Liver (tissue), 9 donors: ENCODE measurements around the gene ZC3H12C. TPM values are rescaled to one million over a fixed set of nuclear protein-coding genes. Genes with fewer than 3 reads are reported as not detected.

Experiments
- DNase-seq: peaks from one replicate; pipeline ENCODE4 v3.0.0-alpha.2; 2017; ENCODE audit warnings: low spot score
- H3K27ac ChIP-seq, 2 donors: one replicate each; pipeline ENCODE4 v1.7.0; 2013; ENCODE audit warnings: inconsistent platforms in 2 of 2, low read length in 2 of 2, control low read depth in 1 of 2, low read depth in 1 of 2, mild to moderate bottlenecking in 1 of 2
- H3K27me3 ChIP-seq, 4 donors: one replicate each; pipeline versions ENCODE4 v1.6.1 to v1.7.0; 2013; ENCODE audit warnings: low read length in 3 of 4, inconsistent platforms in 1 of 4, mild to moderate bottlenecking in 1 of 4, moderate library complexity in 1 of 4; ENCODE audit not compliant: control insufficient read depth in 4 of 4, insufficient read depth in 4 of 4
- H3K36me3 ChIP-seq, 4 donors: one replicate each; pipeline versions ENCODE4 v1.6.1 to v1.7.0; 2013; ENCODE audit warnings: low read length in 3 of 4, mild to moderate bottlenecking in 3 of 4, low read depth in 1 of 4, moderate library complexity in 1 of 4; ENCODE audit not compliant: control insufficient read depth in 4 of 4, insufficient read depth in 3 of 4
- H3K4me1 ChIP-seq, 4 donors: one replicate each; pipeline versions ENCODE4 v1.6.1 to v1.7.0; 2013; ENCODE audit warnings: low read length in 3 of 4, mild to moderate bottlenecking in 3 of 4, moderate library complexity in 1 of 4; ENCODE audit not compliant: control insufficient read depth in 4 of 4, insufficient read depth in 4 of 4
- H3K4me3 ChIP-seq, 3 donors: one replicate each; pipeline versions ENCODE4 v1.6.1 to v1.7.0; 2013; ENCODE audit warnings: low read length in 3 of 3, control low read depth in 1 of 3, low read depth in 1 of 3, mild to moderate bottlenecking in 1 of 3
- H3K9ac ChIP-seq, 2 donors: one replicate each; pipeline ENCODE4 v1.7.0; 2013; ENCODE audit warnings: low read length in 2 of 2, mild to moderate bottlenecking in 2 of 2, moderate library complexity in 2 of 2, control low read depth in 1 of 2, low read depth in 1 of 2
- H3K9me3 ChIP-seq, 4 donors: one replicate each; pipeline versions ENCODE4 v1.6.1 to v1.7.0; 2013; ENCODE audit warnings: low read length in 3 of 4; ENCODE audit not compliant: control insufficient read depth in 4 of 4
- EGR1 ChIP-seq, 2 donors: IDR thresholded peaks; 2 replicates each; pipeline ENCODE4 v1.6.1; 2016 to 2018; ENCODE audit warnings: antibody characterized with exemption in 2 of 2, low read depth in 2 of 2
- FOXA1 ChIP-seq: IDR thresholded peaks from 2 replicates; pipeline ENCODE4 v1.6.1; 2016; ENCODE audit warnings: antibody characterized with exemption
- FOXA2 ChIP-seq: IDR thresholded peaks from 2 replicates; pipeline ENCODE4 v1.6.1; 2016; ENCODE audit warnings: antibody characterized with exemption
- GABPA ChIP-seq, 2 donors: IDR thresholded peaks in 1 of 2; conservative IDR thresholded peaks in 1 of 2; 2 replicates each; pipeline ENCODE4 v1.6.1; 2016; ENCODE audit warnings: antibody characterized with exemption in 2 of 2, mild to moderate bottlenecking in 1 of 2, moderate library complexity in 1 of 2
- HNF4A ChIP-seq, 2 donors: conservative IDR thresholded peaks; 2 replicates each; pipeline ENCODE4 v1.6.1; 2016; ENCODE audit warnings: antibody characterized with exemption in 2 of 2, mild to moderate bottlenecking in 2 of 2
- HNF4G ChIP-seq: IDR thresholded peaks from 2 replicates; pipeline ENCODE4 v1.6.1; 2016; ENCODE audit warnings: antibody characterized with exemption
- JUND ChIP-seq, 2 donors: IDR thresholded peaks; 2 replicates each; pipeline ENCODE4 v1.6.1; 2016; ENCODE audit warnings: antibody characterized with exemption in 2 of 2
- NR2F2 ChIP-seq: IDR thresholded peaks from 2 replicates; pipeline ENCODE4 v1.6.1; 2016; ENCODE audit warnings: antibody characterized with exemption
- RAD21 ChIP-seq, 2 donors: IDR thresholded peaks; 2 replicates each; pipeline ENCODE4 v1.6.1; 2016; ENCODE audit warnings: antibody characterized with exemption in 2 of 2, mild to moderate bottlenecking in 2 of 2
- TAF1 ChIP-seq: conservative IDR thresholded peaks from 2 replicates; pipeline ENCODE4 v1.6.1; 2016; ENCODE audit warnings: antibody characterized with exemption, mild to moderate bottlenecking
- YY1 ChIP-seq: IDR thresholded peaks from 2 replicates; pipeline ENCODE4 v1.6.1; 2016; ENCODE audit warnings: antibody characterized with exemption, mild to moderate bottlenecking
- WGBS: extraction: QIAGEN DNeasy Blood & Tissue Kit; methylation state at CpG from one replicate; pipeline ENCODE4 v1.1.7; 2013; 5-methylcytosine and 5-hydroxymethylcytosine counted together
- polyA plus RNA-seq, 2 donors: library from polyadenylated mRNA; stranded (reverse) in 1 of 2; unstranded in 1 of 2; fragments of 200-250 nt in 1 of 2; fragments of >200 nt in 1 of 2; fragmentation: Nextera tagmentation in 1 of 2; extraction: Ambion mirVana in 1 of 2; gene quantifications; one replicate each; pipeline versions ENCODE4 v1.2.1 to v1.2.3, GENCODE V29; 2013 to 2015
- total RNA-seq, 2 donors: library from RNA; depleted of rRNA; stranded (reverse); fragments of >200 nt; gene quantifications; one replicate each; pipeline ENCODE4 v1.2.3, GENCODE V29; 2014
- TF ChIP-seq, protein P1 (sequence below): IDR thresholded peaks from 2 replicates; pipeline ENCODE4 v1.6.1; 2016; ENCODE audit warnings: antibody characterized with exemption
- TF ChIP-seq, protein P2 (sequence below): IDR thresholded peaks from 2 replicates; pipeline ENCODE4 v1.6.1; 2016; ENCODE audit warnings: antibody characterized with exemption, mild to moderate bottlenecking
- donor health status: healthy.
- donor health status: healthy.
- donor health status: healthy.
- donor health status: healthy.
- donor health status: healthy.

The ZC3H12C gene
- total and polyA plus RNA-seq, 4 donors, result 0.92 to 9.6 (median 2.3) TPM

- Histone ChIP-seq H3K9me3 (no peaks in the 10 kb centered on the region), H3K9ac (no peak overlapping the region), H3K4me3 (no peak overlapping the region), H3K4me1 (no peaks in the 10 kb centered on the region), H3K36me3 (peaks cover 0 to 21% (median 15%) of the 10 kb centered on the region in 4 donors), H3K27ac (no peak overlapping the region), H3K27me3 (no peaks in the 10 kb centered on the region)
- DNase-seq, result no peak
- TF ChIP-seq, protein P1, sequence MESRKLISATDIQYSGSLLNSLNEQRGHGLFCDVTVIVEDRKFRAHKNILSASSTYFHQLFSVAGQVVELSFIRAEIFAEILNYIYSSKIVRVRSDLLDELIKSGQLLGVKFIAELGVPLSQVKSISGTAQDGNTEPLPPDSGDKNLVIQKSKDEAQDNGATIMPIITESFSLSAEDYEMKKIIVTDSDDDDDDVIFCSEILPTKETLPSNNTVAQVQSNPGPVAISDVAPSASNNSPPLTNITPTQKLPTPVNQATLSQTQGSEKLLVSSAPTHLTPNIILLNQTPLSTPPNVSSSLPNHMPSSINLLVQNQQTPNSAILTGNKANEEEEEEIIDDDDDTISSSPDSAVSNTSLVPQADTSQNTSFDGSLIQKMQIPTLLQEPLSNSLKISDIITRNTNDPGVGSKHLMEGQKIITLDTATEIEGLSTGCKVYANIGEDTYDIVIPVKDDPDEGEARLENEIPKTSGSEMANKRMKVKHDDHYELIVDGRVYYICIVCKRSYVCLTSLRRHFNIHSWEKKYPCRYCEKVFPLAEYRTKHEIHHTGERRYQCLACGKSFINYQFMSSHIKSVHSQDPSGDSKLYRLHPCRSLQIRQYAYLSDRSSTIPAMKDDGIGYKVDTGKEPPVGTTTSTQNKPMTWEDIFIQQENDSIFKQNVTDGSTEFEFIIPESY, result no peak
- TF ChIP-seq YY1 (no peak), NR2F2 (no peak), GABPA (IDR thresholded peaks at IDR 0.05 in 1 of 2, conservative IDR thresholded peaks at IDR 0.05 in 1 of 2) (no peak), FOXA2 (no peak), JUND (IDR thresholded peaks at IDR 0.05) (no peak)
- 96% methylated on average over 28 of the region's 28 CpGs for WGBS
Observed at GRCh38 chr11:110165039-110165925, 72.1 kb downstream of the ZC3H12C start.

GRCh38 chr11:110168033-110168803 lies 75.0 kb downstream of the ZC3H12C start:
- 75% methylated on average over 5 of the region's 5 CpGs for WGBS
- H3K36me3 ChIP-seq, result peaks cover 0 to 18% (median 14%) of the 10 kb centered on the region in 4 donors
- H3K27me3 ChIP-seq, result no peaks in the 10 kb centered on the region
- TF ChIP-seq HNF4G (no peak), HNF4A (conservative IDR thresholded peaks at IDR 0.05) (peak; percentile 3 to 12), TAF1 (no peak), EGR1 (IDR thresholded peaks at IDR 0.05; ENCODE audit: low read depth in 2 of 2) (no peak), RAD21 (IDR thresholded peaks at IDR 0.05) (no peak), JUND (IDR thresholded peaks at IDR 0.05) (peak in 1 of 2 donors; percentile 23), YY1 (no peak)
- no peaks in the 10 kb centered on the region for H3K9me3 ChIP-seq
- H3K4me1 ChIP-seq, result no peaks in the 10 kb centered on the region
- H3K9ac ChIP-seq, result no peak overlapping the region
- no peak for DNase-seq
- H3K27ac ChIP-seq, result no peak overlapping the region
- no peak overlapping the region for H3K4me3 ChIP-seq

GRCh38 chr11:110169738-110170137 lies 76.5 kb downstream of the ZC3H12C start:
- Histone ChIP-seq H3K27ac (no peak overlapping the region), H3K27me3 (no peaks in the 10 kb centered on the region), H3K36me3 (peaks cover 0 to 10% (median 8%) of the 10 kb centered on the region in 4 donors), H3K4me1 (peaks cover 0 to 8% (median 0%) of the 10 kb centered on the region in 4 donors), H3K4me3 (no peak overlapping the region), H3K9me3 (no peaks in the 10 kb centered on the region), H3K9ac (no peak overlapping the region)
- 62% methylated on average over 2 of the region's 2 CpGs for WGBS
- TF ChIP-seq GABPA (IDR thresholded peaks at IDR 0.05 in 1 of 2, conservative IDR thresholded peaks at IDR 0.05 in 1 of 2) (no peak), HNF4A (conservative IDR thresholded peaks at IDR 0.05) (no peak), RAD21 (IDR thresholded peaks at IDR 0.05) (no peak), JUND (IDR thresholded peaks at IDR 0.05) (no peak), HNF4G (no peak), FOXA1 (no peak), TAF1 (no peak)
- TF ChIP-seq, protein P2, sequence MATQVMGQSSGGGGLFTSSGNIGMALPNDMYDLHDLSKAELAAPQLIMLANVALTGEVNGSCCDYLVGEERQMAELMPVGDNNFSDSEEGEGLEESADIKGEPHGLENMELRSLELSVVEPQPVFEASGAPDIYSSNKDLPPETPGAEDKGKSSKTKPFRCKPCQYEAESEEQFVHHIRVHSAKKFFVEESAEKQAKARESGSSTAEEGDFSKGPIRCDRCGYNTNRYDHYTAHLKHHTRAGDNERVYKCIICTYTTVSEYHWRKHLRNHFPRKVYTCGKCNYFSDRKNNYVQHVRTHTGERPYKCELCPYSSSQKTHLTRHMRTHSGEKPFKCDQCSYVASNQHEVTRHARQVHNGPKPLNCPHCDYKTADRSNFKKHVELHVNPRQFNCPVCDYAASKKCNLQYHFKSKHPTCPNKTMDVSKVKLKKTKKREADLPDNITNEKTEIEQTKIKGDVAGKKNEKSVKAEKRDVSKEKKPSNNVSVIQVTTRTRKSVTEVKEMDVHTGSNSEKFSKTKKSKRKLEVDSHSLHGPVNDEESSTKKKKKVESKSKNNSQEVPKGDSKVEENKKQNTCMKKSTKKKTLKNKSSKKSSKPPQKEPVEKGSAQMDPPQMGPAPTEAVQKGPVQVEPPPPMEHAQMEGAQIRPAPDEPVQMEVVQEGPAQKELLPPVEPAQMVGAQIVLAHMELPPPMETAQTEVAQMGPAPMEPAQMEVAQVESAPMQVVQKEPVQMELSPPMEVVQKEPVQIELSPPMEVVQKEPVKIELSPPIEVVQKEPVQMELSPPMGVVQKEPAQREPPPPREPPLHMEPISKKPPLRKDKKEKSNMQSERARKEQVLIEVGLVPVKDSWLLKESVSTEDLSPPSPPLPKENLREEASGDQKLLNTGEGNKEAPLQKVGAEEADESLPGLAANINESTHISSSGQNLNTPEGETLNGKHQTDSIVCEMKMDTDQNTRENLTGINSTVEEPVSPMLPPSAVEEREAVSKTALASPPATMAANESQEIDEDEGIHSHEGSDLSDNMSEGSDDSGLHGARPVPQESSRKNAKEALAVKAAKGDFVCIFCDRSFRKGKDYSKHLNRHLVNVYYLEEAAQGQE, result no peak
- DNase-seq, result no peak
